Inflammatory macrophage treated with lipopolysaccharide for 4 hours (primary cell): ENCODE measurements around the gene RAPGEF4.

Experiments used
- DNase-seq: peaks from one replicate; pipeline ENCODE4 v3.0.0-alpha.2; 2020

RAPGEF4 gene

GRCh38 chr2:172864182-172864581 is 128.5 kb downstream of the RAPGEF4 start:
- DNase-seq = peak; percentile 40

- DNase-seq = no peak
Observed at GRCh38 chr2:172865422-172865821, 129.8 kb downstream of the RAPGEF4 start.

- no peak for DNase-seq
Observed at GRCh38 chr2:172869861-172870260, 134.2 kb downstream of the RAPGEF4 start.

- no peak for DNase-seq
Observed at GRCh38 chr2:172870396-172870795, 134.8 kb downstream of the RAPGEF4 start.

- DNase-seq = no peak
Observed at GRCh38 chr2:172877826-172878225, 142.2 kb downstream of the RAPGEF4 start.

GRCh38 chr2:172878260-172878659 is 142.6 kb downstream of the RAPGEF4 start:
- no peak for DNase-seq

GRCh38 chr2:172884336-172884735 is 148.7 kb downstream of the RAPGEF4 start:
- no peak for DNase-seq

GRCh38 chr2:172885996-172886395 is 150.4 kb downstream of the RAPGEF4 start:
- no peak for DNase-seq

- no peak for DNase-seq
Observed at GRCh38 chr2:172887280-172887679, 151.6 kb downstream of the RAPGEF4 start.

- DNase-seq = no peak
Observed at GRCh38 chr2:172888714-172889669, 153.3 kb downstream of the RAPGEF4 start.

GRCh38 chr2:172889768-172890430 is 154.3 kb downstream of the RAPGEF4 start:
- no peak for DNase-seq

- no peak for DNase-seq
Observed at GRCh38 chr2:172893111-172893510, 157.5 kb downstream of the RAPGEF4 start.

- no peak for DNase-seq
Observed at GRCh38 chr2:172893671-172894070, 158.0 kb downstream of the RAPGEF4 start.

GRCh38 chr2:172894689-172895387 is 159.2 kb downstream of the RAPGEF4 start:
- DNase-seq = no peak

GRCh38 chr2:172896661-172897081 is 161.0 kb downstream of the RAPGEF4 start:
- DNase-seq = no peak

GRCh38 chr2:172900871-172901270 is 165.2 kb downstream of the RAPGEF4 start:
- no peak for DNase-seq

- no peak for DNase-seq
Observed at GRCh38 chr2:172901913-172902312, 166.3 kb downstream of the RAPGEF4 start.

GRCh38 chr2:172904236-172904635 is 168.6 kb downstream of the RAPGEF4 start:
- no peak for DNase-seq

GRCh38 chr2:172905937-172906811 is 170.5 kb downstream of the RAPGEF4 start:
- DNase-seq = no peak

- DNase-seq = no peak
Observed at GRCh38 chr2:172908275-172908674, 172.6 kb downstream of the RAPGEF4 start.

GRCh38 chr2:172909454-172909853 is 173.8 kb downstream of the RAPGEF4 start:
- DNase-seq = no peak

GRCh38 chr2:172912266-172912665 is 176.6 kb downstream of the RAPGEF4 start:
- no peak for DNase-seq
